ENCODE results near the gene GPS2. TPM values are rescaled to one million over a fixed set of nuclear protein-coding genes. Genes with fewer than 3 reads are reported as not detected.
"Not testable (repeated sequence)": the region's sequence is repeated elsewhere in the genome, so short reads cannot be mapped to it uniquely, and the experiment has no call there.

The GPS2 gene
- total and polyA plus RNA-seq, 8 donors: 48.2 to 102 (median 80.8) TPM

DNA sequence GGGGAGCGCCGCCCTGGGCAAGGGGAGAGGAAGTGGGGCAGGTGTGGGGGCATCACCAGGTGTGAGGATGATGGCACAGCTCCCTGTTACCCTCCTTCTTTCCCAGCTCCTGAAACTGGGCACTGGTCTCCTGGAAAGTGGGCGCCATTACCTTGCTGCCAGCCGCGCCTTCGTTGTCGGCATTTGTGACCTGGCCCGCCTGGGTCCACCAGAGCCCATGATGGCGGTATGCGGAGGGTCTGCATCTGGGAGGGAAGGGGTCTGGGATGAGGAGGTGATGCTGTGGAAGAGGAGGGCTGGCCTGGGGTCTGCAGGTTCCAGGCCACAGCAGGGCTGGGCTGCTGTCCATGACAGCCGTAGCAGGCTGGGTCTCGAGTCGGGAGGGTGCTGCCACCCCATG lies 26.7 kb upstream of the GPS2 start:
- DNase-seq (no peak), ATAC-seq (no peak)
- intact Hi-C loops (cut with DNase I): no loop called here
- no peak overlapping the region for H3K27ac ChIP-seq
- H3K4me3 ChIP-seq: no peak overlapping the region
- TF ChIP-seq, protein P1, sequence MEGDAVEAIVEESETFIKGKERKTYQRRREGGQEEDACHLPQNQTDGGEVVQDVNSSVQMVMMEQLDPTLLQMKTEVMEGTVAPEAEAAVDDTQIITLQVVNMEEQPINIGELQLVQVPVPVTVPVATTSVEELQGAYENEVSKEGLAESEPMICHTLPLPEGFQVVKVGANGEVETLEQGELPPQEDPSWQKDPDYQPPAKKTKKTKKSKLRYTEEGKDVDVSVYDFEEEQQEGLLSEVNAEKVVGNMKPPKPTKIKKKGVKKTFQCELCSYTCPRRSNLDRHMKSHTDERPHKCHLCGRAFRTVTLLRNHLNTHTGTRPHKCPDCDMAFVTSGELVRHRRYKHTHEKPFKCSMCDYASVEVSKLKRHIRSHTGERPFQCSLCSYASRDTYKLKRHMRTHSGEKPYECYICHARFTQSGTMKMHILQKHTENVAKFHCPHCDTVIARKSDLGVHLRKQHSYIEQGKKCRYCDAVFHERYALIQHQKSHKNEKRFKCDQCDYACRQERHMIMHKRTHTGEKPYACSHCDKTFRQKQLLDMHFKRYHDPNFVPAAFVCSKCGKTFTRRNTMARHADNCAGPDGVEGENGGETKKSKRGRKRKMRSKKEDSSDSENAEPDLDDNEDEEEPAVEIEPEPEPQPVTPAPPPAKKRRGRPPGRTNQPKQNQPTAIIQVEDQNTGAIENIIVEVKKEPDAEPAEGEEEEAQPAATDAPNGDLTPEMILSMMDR (IDR thresholded peaks at IDR 0.05): no peak
- no peaks in the 10 kb centered on the region for H3K9me3 ChIP-seq
- H3K4me1 ChIP-seq: peaks cover 0 to 22% of the 10 kb centered on the region in 2 donors
- H3K36me3 ChIP-seq: peaks cover 0 to 47% of the 10 kb centered on the region in 2 donors
- peaks cover 0 to 47% of the 10 kb centered on the region in 2 donors for H3K27me3 ChIP-seq

DNA sequence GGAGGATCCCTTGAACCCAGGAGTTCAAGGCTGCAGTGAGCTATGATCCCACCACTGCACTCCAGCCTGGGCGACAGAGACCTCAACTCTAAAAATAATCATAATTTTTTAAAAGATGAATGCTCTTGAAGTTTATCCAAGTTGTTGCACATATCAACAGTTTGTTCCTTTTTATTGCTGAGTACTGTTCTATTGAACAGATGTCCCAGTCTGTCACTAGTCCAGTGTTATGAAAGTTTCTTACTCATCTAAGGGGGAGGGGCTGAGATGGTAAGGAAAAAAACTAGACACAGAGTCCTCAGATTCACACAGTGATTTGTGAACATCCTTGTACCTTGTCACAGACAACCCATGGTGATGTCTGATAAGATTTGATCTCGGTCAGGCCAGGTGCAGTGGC lies 25.0 kb upstream of the GPS2 start:
- intact Hi-C loops (cut with DNase I): no loop called here
- DNase-seq (no peak), ATAC-seq (no peak)
- H3K36me3 ChIP-seq: peaks cover 0 to 39% of the 10 kb centered on the region in 2 donors
- H3K4me3 ChIP-seq: no peak overlapping the region
- H3K9me3 ChIP-seq: no peaks in the 10 kb centered on the region
- H3K4me1 ChIP-seq: peaks cover 0 to 29% of the 10 kb centered on the region in 2 donors
- H3K27ac ChIP-seq: no peak overlapping the region
- peaks cover 0 to 57% of the 10 kb centered on the region in 2 donors for H3K27me3 ChIP-seq
- TF ChIP-seq, protein P1 (IDR thresholded peaks at IDR 0.05): no peak

DNA sequence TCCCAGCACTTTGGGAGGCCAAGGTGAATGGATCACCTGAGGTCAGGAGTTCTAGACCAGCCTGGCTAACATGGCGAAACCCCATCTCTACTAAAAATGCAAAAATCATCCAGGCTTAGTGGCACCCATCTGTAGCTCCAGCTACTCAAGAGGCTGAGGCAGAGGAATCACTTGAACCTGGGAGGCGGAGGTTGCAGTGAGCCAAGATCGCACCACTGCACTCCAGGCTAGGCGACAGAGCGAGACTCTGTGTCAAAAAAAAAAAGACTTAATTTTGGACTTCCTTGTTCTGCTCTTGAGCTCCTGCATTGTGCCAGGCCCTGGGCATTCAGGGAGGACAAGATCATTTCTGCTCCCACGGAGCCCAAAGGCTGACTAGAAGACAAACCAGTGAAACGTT lies 22.4 kb upstream of the GPS2 start:
- peak overlapping the region in 1 of 2 donors; percentile 66 for H3K27ac ChIP-seq
- ATAC-seq: not testable (repeated sequence)

DNA sequence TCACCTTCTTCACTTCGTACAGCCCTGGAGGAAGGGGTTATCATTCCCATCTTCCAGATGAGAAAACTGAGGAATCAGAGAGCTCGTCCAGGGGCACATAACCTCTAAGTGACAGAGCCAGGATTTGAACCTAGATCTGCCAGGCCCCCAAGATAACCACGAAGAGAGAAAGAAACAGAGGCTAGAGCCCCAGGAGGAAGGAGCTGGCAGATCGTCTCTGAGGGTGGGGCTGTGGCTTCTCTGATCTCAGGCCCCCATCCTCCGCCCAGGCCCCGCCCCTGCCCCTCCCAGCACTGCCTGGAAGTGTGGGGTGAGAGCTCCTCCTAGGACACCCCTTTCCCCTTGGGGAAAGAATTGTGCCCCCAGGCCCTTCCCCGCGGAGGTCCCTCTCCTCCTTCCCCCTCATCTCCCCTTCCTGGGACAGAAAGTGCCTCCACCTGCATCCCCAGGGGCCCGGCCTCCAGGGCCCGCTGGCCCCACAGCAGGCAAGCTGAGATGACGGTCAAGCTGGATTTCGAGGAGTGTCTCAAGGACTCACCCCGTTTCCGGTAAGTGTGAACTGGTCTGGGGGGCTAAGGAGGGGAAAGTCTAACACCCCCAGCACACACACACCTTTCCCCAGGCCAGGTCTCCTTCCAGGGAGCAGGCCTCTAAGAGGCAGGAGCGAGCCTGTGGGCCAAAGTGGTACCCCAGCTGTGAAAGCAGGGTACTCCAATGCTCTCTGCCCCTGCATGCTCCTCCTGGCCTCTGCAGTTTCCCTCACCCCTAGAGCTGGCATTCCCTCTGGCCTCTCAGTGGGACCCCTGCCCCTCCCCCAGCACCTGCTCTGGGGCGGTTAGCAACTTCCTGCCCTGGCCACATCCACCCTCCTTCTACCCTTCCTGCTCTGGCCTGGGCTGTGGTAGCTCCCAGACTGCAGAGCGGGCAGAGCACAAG lies 21.3 kb upstream of the GPS2 start, which contains the start of gene ACAP1:
Gene ACAP1 (plus strand): TSS at position 290 of the 936 bp plus-strand sequence. CDS start 206 bp downstream, at position 496.
- peak within 1 kb of the TSS in 1 of 2 donors; percentile 66 for H3K27ac ChIP-seq
- DNase-seq (peak in 2 of 4 donors; percentile 72 to 94), ATAC-seq (peak; percentile 78)
- H3K4me3 ChIP-seq: peak within 1 kb of the TSS in 1 of 2 donors; percentile 47
- H3K4me1 ChIP-seq: peaks cover 0 to 34% of the 10 kb centered on the region in 2 donors
- intact Hi-C loops (cut with DNase I): no loop called here
- H3K9me3 ChIP-seq: no peaks in the 10 kb centered on the region
- H3K27me3 ChIP-seq: peaks cover 0 to 37% of the 10 kb centered on the region in 2 donors
- TF ChIP-seq, protein P1 (IDR thresholded peaks at IDR 0.05): no peak
- peaks cover 0 to 9% of the 10 kb centered on the region in 2 donors for H3K36me3 ChIP-seq

More for the DNA sequence above, 22.4 kb upstream of the GPS2 start:
- DNase-seq; H3K9me3 ChIP-seq; intact Hi-C loops (cut with DNase I): not testable (repeated sequence)
- H3K4me3 ChIP-seq: peak overlapping the region in 1 of 2 donors; percentile 47
- peaks cover 0 to 29% of the 10 kb centered on the region in 2 donors for H3K4me1 ChIP-seq
- H3K36me3 ChIP-seq: peaks cover 0 to 20% of the 10 kb centered on the region in 2 donors
- H3K27me3 ChIP-seq: peaks cover 0 to 48% of the 10 kb centered on the region in 2 donors

DNA sequence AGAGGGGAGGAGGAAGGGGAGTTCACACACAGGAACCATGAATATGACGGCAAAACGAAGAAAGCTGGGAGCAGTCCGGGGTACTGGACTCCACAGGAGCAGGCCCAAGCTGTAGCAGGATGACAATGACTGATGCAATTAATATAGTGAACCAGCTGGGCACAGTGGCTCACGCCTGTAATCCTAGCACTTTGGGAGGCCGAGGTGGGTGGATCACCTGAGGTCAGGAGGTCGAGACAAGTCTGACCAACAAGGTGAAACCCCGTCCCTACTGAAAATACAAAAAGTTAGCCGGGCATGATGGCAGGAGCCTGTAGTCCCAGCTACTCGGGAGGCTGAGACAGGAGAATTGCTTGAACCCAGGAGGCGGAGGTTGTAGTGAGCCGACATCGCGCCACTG lies 20.6 kb upstream of the GPS2 start:
- H3K4me3 ChIP-seq: peak overlapping the region in 1 of 2 donors; percentile 47
- ATAC-seq; H3K36me3 ChIP-seq; intact Hi-C loops (cut with DNase I); H3K9me3 ChIP-seq; DNase-seq: not testable (repeated sequence)
- peak overlapping the region in 1 of 2 donors; percentile 66 for H3K27ac ChIP-seq
- H3K27me3 ChIP-seq: peaks cover 0 to 29% of the 10 kb centered on the region in 2 donors
- H3K4me1 ChIP-seq: peaks cover 0 to 36% of the 10 kb centered on the region in 2 donors

DNA sequence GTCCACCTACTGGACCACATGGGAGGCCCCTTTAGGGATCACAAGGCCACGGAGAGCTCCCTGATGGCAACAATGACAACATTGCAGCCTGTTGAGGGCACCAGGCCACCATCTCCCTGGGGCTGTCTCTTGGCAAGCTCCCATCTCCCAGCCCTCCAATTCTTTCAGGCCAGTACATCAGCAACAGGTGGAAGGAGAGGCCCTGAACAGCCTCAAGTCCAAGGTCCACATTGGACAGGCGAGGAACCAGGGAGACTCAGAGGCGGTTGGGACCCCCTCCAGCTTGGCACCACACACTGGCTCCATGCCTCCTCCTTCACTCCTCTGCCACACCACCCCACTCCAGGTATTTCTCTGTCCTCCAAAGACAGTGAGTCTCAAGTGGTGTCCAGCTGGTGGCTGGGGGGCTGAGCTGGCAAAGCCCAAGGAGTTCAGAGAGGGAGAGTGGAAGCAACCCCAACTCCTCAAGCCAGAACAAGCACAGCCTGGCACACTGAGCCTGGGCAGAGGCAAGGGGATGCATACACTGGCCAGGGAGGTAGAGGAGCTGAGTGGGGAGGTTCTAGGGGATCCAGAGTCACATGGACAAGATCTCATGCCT lies 19.9 kb upstream of the GPS2 start:
- H3K27me3 ChIP-seq: peaks cover 0 to 25% of the 10 kb centered on the region in 2 donors
- intact Hi-C loops (cut with DNase I): no loop called here
- H3K4me1 ChIP-seq: peaks cover 3 to 38% of the 10 kb centered on the region in 2 donors
- H3K9me3 ChIP-seq: no peaks in the 10 kb centered on the region
- peak in 1 of 4 donors; percentile 31 for DNase-seq
- H3K4me3 ChIP-seq: no peak overlapping the region
- H3K36me3 ChIP-seq: no peaks in the 10 kb centered on the region
- TF ChIP-seq, protein P1 (IDR thresholded peaks at IDR 0.05): no peak
- H3K27ac ChIP-seq: no peak overlapping the region
- ATAC-seq: no peak

DNA sequence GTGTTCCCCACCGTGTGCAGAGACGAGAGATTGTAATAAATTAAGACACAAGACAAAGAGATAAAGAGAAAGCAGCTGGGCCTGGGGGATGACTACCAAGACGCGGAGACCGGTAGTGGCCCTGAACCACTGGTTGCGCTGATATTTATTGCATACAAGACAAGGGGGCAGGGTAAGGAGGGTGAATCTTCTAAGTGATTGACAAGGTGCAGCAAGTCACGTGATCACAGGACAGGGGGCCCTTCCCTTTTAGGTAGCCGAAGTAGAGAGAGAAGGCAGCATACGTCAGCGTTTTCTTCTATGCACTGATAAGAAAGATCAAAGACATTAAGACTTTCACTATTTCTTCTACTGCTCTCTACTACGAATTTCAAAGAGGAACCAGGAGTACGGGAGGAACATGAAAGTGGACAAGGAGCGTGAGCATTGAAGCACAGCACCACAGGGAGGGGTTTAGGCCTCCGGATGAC lies 17.5 kb upstream of the GPS2 start:
- intact Hi-C loops (cut with DNase I); DNase-seq; ATAC-seq; H3K4me3 ChIP-seq; H3K36me3 ChIP-seq; H3K27ac ChIP-seq; H3K9me3 ChIP-seq: not testable (repeated sequence)
- peaks cover 3 to 37% of the 10 kb centered on the region in 2 donors for H3K4me1 ChIP-seq
- peaks cover 0 to 21% of the 10 kb centered on the region in 2 donors for H3K27me3 ChIP-seq
